DMS 273 (cell line): ENCODE results near the gene PACSIN1.
"Not testable (repeated sequence)": the region's sequence is repeated elsewhere in the genome, so short reads cannot be mapped to it uniquely, and the experiment has no call there.

ENCODE experiments used
- DNase-seq: peaks from one replicate; lab custom pipeline; 2025; ENCODE audit not compliant: unreplicated experiment; lab: John Stamatoyannopoulos, UW

Gene PACSIN1

GRCh38 chr6:34457742-34458735 lies 7.8 kb upstream of the PACSIN1 start:
- DNase-seq, result no peak

GRCh38 chr6:34459899-34460593 lies 5.8 kb upstream of the PACSIN1 start:
- DNase-seq, result peak; percentile 77

- DNase-seq, result peak; percentile 26
Measured at GRCh38 chr6:34460796-34461507, 4.9 kb upstream of the PACSIN1 start.

- DNase-seq, result no peak
Measured at GRCh38 chr6:34462010-34462409, 3.9 kb upstream of the PACSIN1 start.

GRCh38 chr6:34462551-34462971 lies 3.3 kb upstream of the PACSIN1 start:
- peak; percentile 70 for DNase-seq

GRCh38 chr6:34463299-34463698 lies 2.6 kb upstream of the PACSIN1 start:
- DNase-seq, result no peak

GRCh38 chr6:34463849-34464248 lies 2.0 kb upstream of the PACSIN1 start:
- DNase-seq, result no peak

- DNase-seq, result peak; percentile 54
Measured at GRCh38 chr6:34466242-34467185, 638 bp downstream of the PACSIN1 start.

- DNase-seq, result no peak
Measured at GRCh38 chr6:34468378-34468892, 2.6 kb downstream of the PACSIN1 start.

GRCh38 chr6:34469499-34469898 lies 3.6 kb downstream of the PACSIN1 start:
- no peak for DNase-seq

- no peak for DNase-seq
Measured at GRCh38 chr6:34472425-34472824, 6.5 kb downstream of the PACSIN1 start.

- DNase-seq, result no peak
Measured at GRCh38 chr6:34473967-34474366, 8.1 kb downstream of the PACSIN1 start.

GRCh38 chr6:34474754-34475153 lies 8.9 kb downstream of the PACSIN1 start:
- no peak for DNase-seq

- no peak for DNase-seq
Measured at GRCh38 chr6:34475238-34475682, 9.4 kb downstream of the PACSIN1 start.

GRCh38 chr6:34475767-34476328 lies 10.0 kb downstream of the PACSIN1 start:
- DNase-seq, result no peak

GRCh38 chr6:34476447-34476846 lies 10.6 kb downstream of the PACSIN1 start:
- DNase-seq, result peak; percentile 89

- DNase-seq, result peak; percentile 57
Measured at GRCh38 chr6:34476921-34477320, 11.0 kb downstream of the PACSIN1 start.

GRCh38 chr6:34478796-34479195 lies 12.9 kb downstream of the PACSIN1 start:
- DNase-seq, result no peak

- DNase-seq, result not testable (repeated sequence)
Measured at GRCh38 chr6:34483781-34484180, 17.9 kb downstream of the PACSIN1 start.

GRCh38 chr6:34484391-34484790 lies 18.5 kb downstream of the PACSIN1 start:
- DNase-seq, result no peak
